ENCODE results near the gene DACT3. TPM values are rescaled to one million over a fixed set of nuclear protein-coding genes. Genes with fewer than 3 reads are reported as not detected.
A peak's percentile ranks its signal among the peaks of the same experiment; 100 is the strongest.

Gene DACT3
- total RNA-seq, 1 donor from 2014 or later, result 55.1 TPM

DNA sequence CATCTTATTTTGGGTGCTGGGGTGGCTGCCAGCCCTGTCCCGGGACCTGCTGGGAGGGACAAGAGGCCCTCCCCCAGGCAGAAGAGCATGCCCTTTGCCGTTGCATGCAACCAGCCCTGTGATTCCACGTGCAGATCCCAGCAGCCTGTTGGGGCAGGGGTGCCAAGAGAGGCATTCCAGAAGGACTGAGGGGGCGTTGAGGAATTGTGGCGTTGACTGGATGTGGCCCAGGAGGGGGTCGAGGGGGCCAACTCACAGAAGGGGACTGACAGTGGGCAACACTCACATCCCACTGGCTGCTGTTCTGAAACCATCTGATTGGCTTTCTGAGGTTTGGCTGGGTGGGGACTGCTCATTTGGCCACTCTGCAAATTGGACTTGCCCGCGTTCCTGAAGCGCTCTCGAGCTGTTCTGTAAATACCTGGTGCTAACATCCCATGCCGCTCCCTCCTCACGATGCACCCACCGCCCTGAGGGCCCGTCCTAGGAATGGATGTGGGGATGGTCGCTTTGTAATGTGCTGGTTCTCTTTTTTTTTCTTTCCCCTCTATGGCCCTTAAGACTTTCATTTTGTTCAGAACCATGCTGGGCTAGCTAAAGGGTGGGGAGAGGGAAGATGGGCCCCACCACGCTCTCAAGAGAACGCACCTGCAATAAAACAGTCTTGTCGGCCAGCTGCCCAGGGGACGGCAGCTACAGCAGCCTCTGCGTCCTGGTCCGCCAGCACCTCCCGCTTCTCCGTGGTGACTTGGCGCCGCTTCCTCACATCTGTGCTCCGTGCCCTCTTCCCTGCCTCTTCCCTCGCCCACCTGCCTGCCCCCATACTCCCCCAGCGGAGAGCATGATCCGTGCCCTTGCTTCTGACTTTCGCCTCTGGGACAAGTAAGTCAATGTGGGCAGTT, 51.2 kb downstream of the DACT3 start:
- no peak overlapping the region for H3K4me3 Mint-ChIP-seq (ENCODE audit: unreplicated experiment)
- H3K27ac Mint-ChIP-seq (ENCODE audit: unreplicated experiment), result no peak overlapping the region
- H3K9me3 Mint-ChIP-seq (ENCODE audit: unreplicated experiment), result peaks cover 13% of the 10 kb centered on the region
- no peak for DNase-seq
- peaks cover 23% of the 10 kb centered on the region for H3K4me1 Mint-ChIP-seq (ENCODE audit: low read depth, unreplicated experiment)
- peaks cover 10% of the 10 kb centered on the region for H3K27me3 Mint-ChIP-seq (ENCODE audit: unreplicated experiment)
- peaks cover 9% of the 10 kb centered on the region for H3K36me3 Mint-ChIP-seq (ENCODE audit: unreplicated experiment)
- TF ChIP-seq, protein P1, sequence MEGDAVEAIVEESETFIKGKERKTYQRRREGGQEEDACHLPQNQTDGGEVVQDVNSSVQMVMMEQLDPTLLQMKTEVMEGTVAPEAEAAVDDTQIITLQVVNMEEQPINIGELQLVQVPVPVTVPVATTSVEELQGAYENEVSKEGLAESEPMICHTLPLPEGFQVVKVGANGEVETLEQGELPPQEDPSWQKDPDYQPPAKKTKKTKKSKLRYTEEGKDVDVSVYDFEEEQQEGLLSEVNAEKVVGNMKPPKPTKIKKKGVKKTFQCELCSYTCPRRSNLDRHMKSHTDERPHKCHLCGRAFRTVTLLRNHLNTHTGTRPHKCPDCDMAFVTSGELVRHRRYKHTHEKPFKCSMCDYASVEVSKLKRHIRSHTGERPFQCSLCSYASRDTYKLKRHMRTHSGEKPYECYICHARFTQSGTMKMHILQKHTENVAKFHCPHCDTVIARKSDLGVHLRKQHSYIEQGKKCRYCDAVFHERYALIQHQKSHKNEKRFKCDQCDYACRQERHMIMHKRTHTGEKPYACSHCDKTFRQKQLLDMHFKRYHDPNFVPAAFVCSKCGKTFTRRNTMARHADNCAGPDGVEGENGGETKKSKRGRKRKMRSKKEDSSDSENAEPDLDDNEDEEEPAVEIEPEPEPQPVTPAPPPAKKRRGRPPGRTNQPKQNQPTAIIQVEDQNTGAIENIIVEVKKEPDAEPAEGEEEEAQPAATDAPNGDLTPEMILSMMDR (IDR thresholded peaks at IDR 0.05; ENCODE audit: partially characterized antibody, unreplicated experiment), result no peak

DNA sequence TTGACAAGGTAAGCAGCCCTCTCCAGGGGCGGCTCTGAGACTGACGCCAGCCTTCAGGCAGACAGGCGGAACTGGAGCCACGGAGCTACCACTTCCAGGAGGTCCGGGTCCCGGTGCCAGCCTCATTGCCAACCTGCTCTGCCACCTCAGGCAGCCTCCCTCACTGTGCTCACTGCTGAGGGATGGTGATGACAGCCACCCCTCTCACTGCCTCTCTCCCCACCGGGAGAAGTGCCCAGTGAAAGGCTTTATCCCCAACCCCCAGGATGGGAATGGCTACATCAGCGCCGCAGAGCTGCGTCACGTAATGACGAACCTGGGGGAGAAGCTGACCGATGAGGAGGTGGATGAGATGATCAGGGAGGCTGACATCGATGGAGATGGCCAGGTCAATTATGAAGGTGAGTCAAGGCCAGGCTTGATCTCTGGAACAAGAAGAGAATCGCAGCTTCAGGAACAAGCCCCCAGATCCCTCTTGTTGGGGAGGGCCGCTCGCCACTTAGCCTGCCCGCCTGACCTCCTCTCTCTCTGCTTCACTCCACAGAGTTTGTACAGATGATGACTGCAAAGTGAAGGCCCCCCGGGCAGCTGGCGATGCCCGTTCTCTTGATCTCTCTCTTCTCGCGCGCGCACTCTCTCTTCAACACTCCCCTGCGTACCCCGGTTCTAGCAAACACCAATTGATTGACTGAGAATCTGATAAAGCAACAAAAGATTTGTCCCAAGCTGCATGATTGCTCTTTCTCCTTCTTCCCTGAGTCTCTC, 52.2 kb downstream of the DACT3 start:
- TF ChIP-seq, protein P1 (IDR thresholded peaks at IDR 0.05; ENCODE audit: partially characterized antibody, unreplicated experiment), result no peak
- H3K27me3 Mint-ChIP-seq (ENCODE audit: unreplicated experiment), result peaks cover 10% of the 10 kb centered on the region
- peaks cover 22% of the 10 kb centered on the region for H3K4me1 Mint-ChIP-seq (ENCODE audit: low read depth, unreplicated experiment)
- no peak overlapping the region for H3K4me3 Mint-ChIP-seq (ENCODE audit: unreplicated experiment)
- peaks cover 13% of the 10 kb centered on the region for H3K9me3 Mint-ChIP-seq (ENCODE audit: unreplicated experiment)
- peak overlapping the region; percentile 42 for H3K27ac Mint-ChIP-seq (ENCODE audit: unreplicated experiment)
- DNase-seq, result no peak
- H3K36me3 Mint-ChIP-seq (ENCODE audit: unreplicated experiment), result peaks cover 9% of the 10 kb centered on the region

DNA sequence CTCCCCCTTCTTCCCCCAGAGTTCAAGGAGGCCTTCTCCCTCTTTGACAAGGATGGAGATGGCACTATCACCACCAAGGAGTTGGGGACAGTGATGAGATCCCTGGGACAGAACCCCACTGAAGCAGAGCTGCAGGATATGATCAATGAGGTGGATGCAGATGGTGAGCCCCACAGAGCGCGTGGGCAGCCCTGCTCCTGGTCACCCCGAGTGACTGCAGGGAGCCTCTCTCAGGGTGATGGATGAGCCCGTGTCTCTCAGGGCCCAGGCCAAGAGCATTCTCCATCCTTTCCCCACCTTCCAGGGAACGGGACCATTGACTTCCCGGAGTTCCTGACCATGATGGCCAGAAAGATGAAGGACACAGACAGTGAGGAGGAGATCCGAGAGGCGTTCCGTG, 52.8 kb downstream of the DACT3 start:
- H3K4me3 Mint-ChIP-seq (ENCODE audit: unreplicated experiment), result peak overlapping the region; percentile 38
- TF ChIP-seq, protein P1 (IDR thresholded peaks at IDR 0.05; ENCODE audit: partially characterized antibody, unreplicated experiment), result no peak
- peaks cover 9% of the 10 kb centered on the region for H3K36me3 Mint-ChIP-seq (ENCODE audit: unreplicated experiment)
- peaks cover 10% of the 10 kb centered on the region for H3K27me3 Mint-ChIP-seq (ENCODE audit: unreplicated experiment)
- peak overlapping the region; percentile 70 for H3K27ac Mint-ChIP-seq (ENCODE audit: unreplicated experiment)
- DNase-seq, result no peak
- H3K9me3 Mint-ChIP-seq (ENCODE audit: unreplicated experiment), result peaks cover 13% of the 10 kb centered on the region
- H3K4me1 Mint-ChIP-seq (ENCODE audit: low read depth, unreplicated experiment), result peaks cover 26% of the 10 kb centered on the region

DNA sequence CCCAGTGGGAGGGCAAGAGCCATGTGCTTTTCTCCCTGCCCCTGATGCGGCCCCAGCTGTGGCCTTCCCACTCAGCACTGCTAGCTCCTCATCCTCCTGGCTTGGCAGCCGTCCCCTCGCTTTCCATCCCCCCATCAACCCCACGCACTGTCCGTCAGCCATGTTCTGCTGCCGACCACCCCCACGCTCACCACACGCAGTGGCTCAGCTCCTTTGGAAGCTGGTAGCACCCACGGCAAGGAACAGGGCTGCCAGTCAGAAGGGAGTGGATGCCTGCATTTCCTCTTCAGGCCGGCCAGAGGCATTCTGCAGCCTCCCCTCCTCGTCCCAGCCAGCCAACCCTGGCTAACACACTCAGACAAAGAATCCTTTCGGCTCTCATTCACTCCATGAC, 53.5 kb downstream of the DACT3 start:
- H3K4me3 Mint-ChIP-seq (ENCODE audit: unreplicated experiment), result peak overlapping the region; percentile 20
- DNase-seq, result no peak
- peak overlapping the region; percentile 70 for H3K27ac Mint-ChIP-seq (ENCODE audit: unreplicated experiment)
- peaks cover 13% of the 10 kb centered on the region for H3K9me3 Mint-ChIP-seq (ENCODE audit: unreplicated experiment)
- H3K4me1 Mint-ChIP-seq (ENCODE audit: low read depth, unreplicated experiment), result peaks cover 29% of the 10 kb centered on the region
- TF ChIP-seq, protein P1 (IDR thresholded peaks at IDR 0.05; ENCODE audit: partially characterized antibody, unreplicated experiment), result no peak
- H3K27me3 Mint-ChIP-seq (ENCODE audit: unreplicated experiment), result peaks cover 10% of the 10 kb centered on the region
- peaks cover 9% of the 10 kb centered on the region for H3K36me3 Mint-ChIP-seq (ENCODE audit: unreplicated experiment)

Measured in glutamatergic neuron (in vitro differentiated cells).